Heart left ventricle (tissue), 16 donors: ENCODE data around the gene COL20A1. TPM values are rescaled to one million over a fixed set of nuclear protein-coding genes. Genes with fewer than 3 reads are reported as not detected.

ENCODE experiments used
- ATAC-seq, 4 donors: fragments of 200-7000 bp; cut with Tn5 transposase; one replicate each; pipeline ENCODE4 v1.9.1; 2020 to 2022; ENCODE audit warnings: moderate library complexity in 4 of 4, mild to moderate bottlenecking in 3 of 4, moderate number of reproducible peaks in 1 of 4
- DNase-seq, 5 donors: peaks; one replicate each; pipeline ENCODE4 v3.0.0-alpha.2; 2020
- H3K27ac ChIP-seq, 12 donors: fragments of 200-600 bp; sonication (generic) in 4 of 12; one replicate each; pipeline versions ENCODE4 v1.5.0 to v1.8.0; 2016 to 2022; ENCODE audit warnings: mild to moderate bottlenecking in 2 of 12
- H3K27me3 ChIP-seq, 9 donors: fragments of 200-600 bp; sonication (generic) in 2 of 9; one replicate each; pipeline versions ENCODE4 v1.5.1 to v1.8.0; 2016 to 2022; ENCODE audit warnings: mild to moderate bottlenecking in 3 of 9
- H3K36me3 ChIP-seq, 9 donors: fragments of 200-600 bp; sonication (generic) in 2 of 9; one replicate each; pipeline versions ENCODE4 v1.5.0 to v1.8.0; 2018 to 2022; ENCODE audit warnings: mild to moderate bottlenecking in 2 of 9
- H3K4me1 ChIP-seq, 12 donors: fragments of 200-600 bp; sonication (generic) in 4 of 12; one replicate each; pipeline versions ENCODE4 v1.5.0 to v1.8.0; 2016 to 2022; ENCODE audit warnings: mild to moderate bottlenecking in 3 of 12
- H3K4me3 ChIP-seq, 12 donors: fragments of 200-600 bp; sonication (generic) in 4 of 12; one replicate each; pipeline versions ENCODE4 v1.5.0 to v1.8.0; 2017 to 2022; ENCODE audit warnings: mild to moderate bottlenecking in 9 of 12, moderate library complexity in 4 of 12
- H3K9me3 ChIP-seq, 12 donors: fragments of 200-600 bp; sonication (generic) in 4 of 12; one replicate each; pipeline versions ENCODE4 v1.5.0 to v1.8.0; 2016 to 2022; ENCODE audit warnings: mild to moderate bottlenecking in 1 of 12
- CTCF ChIP-seq, 12 donors: fragments of 200-600 bp; sonication (generic) in 4 of 12; IDR thresholded peaks; one replicate each; pipeline versions ENCODE4 v1.5.0 to v1.8.0; 2018 to 2022; ENCODE audit warnings: antibody characterized with exemption in 12 of 12, mild to moderate bottlenecking in 5 of 12
- POLR2A ChIP-seq, 2 donors: fragments of 450-650 bp; IDR thresholded peaks; one replicate each; pipeline ENCODE4 v1.6.1; 2017; ENCODE audit warnings: antibody characterized with exemption in 2 of 2, mild to moderate bottlenecking in 2 of 2, moderate library complexity in 2 of 2
- WGBS, 4 donors: extraction: QIAGEN DNeasy Blood & Tissue Kit in 2 of 4; methylation state at CpG; one replicate each; pipeline versions ENCODE4 v1.1.5 to v1.1.7; 2013 to 2018; 5-methylcytosine and 5-hydroxymethylcytosine counted together
- intact Hi-C, 10 donors: fragments of 100-400 bp; cut with DNase I; formaldehyde crosslinking; loops; one replicate each; pipeline versions ENCODE4 v1.11.1 to v1.14.2; 2022
- polyA plus RNA-seq, 2 donors: library from polyadenylated mRNA; stranded (reverse); fragments of 200-250 nt; gene quantifications; one replicate each; pipeline ENCODE4 v1.2.3, GENCODE V29; 2013
- total RNA-seq, 9 donors: library from RNA; depleted of rRNA in 2 of 9; stranded (reverse); fragments of >200 nt in 2 of 9; fragmentation: NEBNext Ultra II Directional in 3 of 9; extraction: Animal tissue kit (Norgen Biotek cat#: 25700) in 3 of 9; gene quantifications; one replicate each; pipeline versions ENCODE4 v1.1.0 to v1.2.4, GENCODE V29; 2016 to 2023
- donor health status: ischemic (EF 13 %, LVEDD 7.1; RV severe dilation, severe dysfunction).
- donor health status: healthy with polysubstance abuse.
- donor health status: DM: no; HTN: yes; CAD: no.
- donor health status: DM: no; HTN: no; CAD: no.
- donor health status: ischemic (EF 25% LVEDD 6.9; RV normal size, moderate dysfunction).
- donor health status: ischemic (EF 25% LVEDD 5.7; RV mildly dilated, moderate dysfunction).
- donor health status: healthy.
- donor health status: DM: yes; HTN: yes; CAD: no.
- donor health status: ischemic (EF 35%, LVEDD 5.7; RV mildly dilated, moderate dysfunction).
- donor health status: nonischemic (EF 11% LVEDD 7.7; RV severe dilation, severe dysfunction).
- donor health status: DM: yes; HTN: yes; CAD: no.
- donor health status: PGD.
- donor health status: ischemic (EF 29% LVEDD 5.4; RV normal size, mild dysfunction).
- donor health status: nonischemic (EF 23%, LVEDD 6.1; RV moderate dilation, normal function).

Gene COL20A1
- total and polyA plus RNA-seq, 11 donors = not detected

GRCh38 chr20:63311833-63312243, 18.9 kb downstream of the COL20A1 start:
- Histone ChIP-seq H3K27me3 (peaks cover 13 to 35% (median 24%) of the 10 kb centered on the region in 9 donors), H3K27ac (no peak overlapping the region), H3K36me3 (no peaks in the 10 kb centered on the region), H3K4me1 (peaks cover 0 to 7% (median 0%) of the 10 kb centered on the region in 12 donors), H3K9me3 (no peaks in the 10 kb centered on the region), H3K4me3 (no peak overlapping the region)
- intact Hi-C loops = loop anchor here in 1 of 10 donors (1.0 kb wide), 1 partner anchor 69 kb away; no protein-coding TSS in a partner anchor
- no peak for TF ChIP-seq POLR2A (IDR thresholded peaks at IDR 0.05)
- TF ChIP-seq CTCF (IDR thresholded peaks at IDR 0.05) = no peak
- ATAC-seq (no peak), DNase-seq (peak in 2 of 5 donors; percentile 21 to 23)
- WGBS, 4 donors = 73 to 82% (median 78%) methylated on average over 8 to 18 of the region's 18 CpGs

- TF ChIP-seq POLR2A (IDR thresholded peaks at IDR 0.05) = no peak
- TF ChIP-seq CTCF (IDR thresholded peaks at IDR 0.05) = no peak
- ATAC-seq (no peak), DNase-seq (peak in 1 of 5 donors; percentile 19)
- Histone ChIP-seq H3K27me3 (peaks cover 13 to 31% (median 20%) of the 10 kb centered on the region in 9 donors), H3K27ac (no peak overlapping the region), H3K4me3 (no peak overlapping the region), H3K36me3 (no peaks in the 10 kb centered on the region), H3K4me1 (peaks cover 0 to 7% (median 0%) of the 10 kb centered on the region in 12 donors), H3K9me3 (no peaks in the 10 kb centered on the region)
- 68 to 75% (median 71%) methylated on average over 7 to 9 of the region's 9 CpGs for WGBS, 4 donors
- intact Hi-C loops = loop anchor here in 1 of 10 donors (1.0 kb wide), 1 partner anchor 69 kb away; no protein-coding TSS in a partner anchor
Observed at GRCh38 chr20:63312273-63312672, 19.3 kb downstream of the COL20A1 start.

- Histone ChIP-seq H3K4me3 (no peak overlapping the region), H3K9me3 (no peaks in the 10 kb centered on the region), H3K36me3 (no peaks in the 10 kb centered on the region), H3K27me3 (peaks cover 9 to 26% (median 16%) of the 10 kb centered on the region in 9 donors), H3K27ac (no peak overlapping the region), H3K4me1 (peaks cover 0 to 7% (median 0%) of the 10 kb centered on the region in 12 donors)
- ATAC-seq = peak in 2 of 4 donors; percentile 22 to 63
- peak in 4 of 5 donors; percentile 55 to 81 (median 66) for DNase-seq
- WGBS, 4 donors = 60 to 76% (median 67%) methylated on average over 14 to 22 of the region's 22 CpGs
- TF ChIP-seq POLR2A (IDR thresholded peaks at IDR 0.05) = no peak
- TF ChIP-seq CTCF (IDR thresholded peaks at IDR 0.05) = no peak
- intact Hi-C loops = loop anchor here in 1 of 10 donors (1.0 kb wide), 1 partner anchor 68 kb away; no protein-coding TSS in a partner anchor
Observed at GRCh38 chr20:63312690-63313348, 19.8 kb downstream of the COL20A1 start.

GRCh38 chr20:63313349-63314014, 20.5 kb downstream of the COL20A1 start:
- DNase-seq (peak in 3 of 5 donors; percentile 18 to 41 (median 23)), ATAC-seq (no peak)
- 75 to 87% (median 80%) methylated on average over 22 to 25 of the region's 25 CpGs for WGBS, 4 donors
- Histone ChIP-seq H3K27me3 (peaks cover 7 to 21% (median 10%) of the 10 kb centered on the region in 9 donors), H3K9me3 (no peaks in the 10 kb centered on the region), H3K4me3 (no peak overlapping the region), H3K27ac (no peak overlapping the region), H3K36me3 (no peaks in the 10 kb centered on the region), H3K4me1 (peaks cover 0 to 7% (median 0%) of the 10 kb centered on the region in 12 donors)
- intact Hi-C loops = no loop called here
- TF ChIP-seq CTCF (IDR thresholded peaks at IDR 0.05) (no peak), POLR2A (IDR thresholded peaks at IDR 0.05) (no peak)
